ENCODE data around the gene DYSF. TPM values are rescaled to one million over a fixed set of nuclear protein-coding genes. Genes with fewer than 3 reads are reported as not detected.
"Not testable (repeated sequence)": the region's sequence is repeated elsewhere in the genome, so short reads cannot be mapped to it uniquely, and the experiment has no call there.

Gene DYSF
- total RNA-seq, result 100 TPM

DNA sequence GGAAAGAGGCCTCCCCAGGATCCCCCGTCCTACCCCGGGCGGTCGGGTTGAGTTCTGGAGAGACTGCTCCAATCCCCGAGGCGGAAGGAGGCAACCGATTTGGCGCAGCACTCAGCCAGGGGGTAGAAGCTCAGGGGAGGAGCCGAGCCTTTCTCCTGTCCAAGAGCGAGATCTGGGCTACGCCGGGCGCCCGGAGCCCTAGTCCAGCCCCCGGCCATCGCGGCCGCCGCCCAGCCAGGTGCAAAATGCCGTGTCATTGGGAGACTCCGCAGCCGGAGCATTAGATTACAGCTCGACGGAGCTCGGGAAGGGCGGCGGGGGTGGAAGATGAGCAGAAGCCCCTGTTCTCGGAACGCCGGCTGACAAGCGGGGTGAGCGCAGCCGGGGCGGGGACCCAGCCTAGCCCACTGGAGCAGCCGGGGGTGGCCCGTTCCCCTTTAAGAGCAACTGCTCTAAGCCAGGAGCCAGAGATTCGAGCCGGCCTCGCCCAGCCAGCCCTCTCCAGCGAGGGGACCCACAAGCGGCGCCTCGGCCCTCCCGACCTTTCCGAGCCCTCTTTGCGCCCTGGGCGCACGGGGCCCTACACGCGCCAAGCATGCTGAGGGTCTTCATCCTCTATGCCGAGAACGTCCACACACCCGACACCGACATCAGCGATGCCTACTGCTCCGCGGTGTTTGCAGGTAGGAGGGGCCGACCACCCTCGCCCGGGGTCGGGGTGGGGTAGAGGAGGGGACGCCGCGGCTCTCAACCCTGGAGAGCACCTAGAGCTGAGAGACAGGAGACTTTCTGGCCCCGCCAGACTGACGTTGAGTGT is at the start of gene DYSF:
TSS of gene DYSF (plus strand) at position 158 of the 817 bp plus-strand sequence.
- peak; percentile 87 for DNase-seq

- no peak for DNase-seq
Observed at GRCh38 chr2:71409611-71410010, 43.8 kb upstream of the DYSF start.

GRCh38 chr2:71410696-71411095 is 42.7 kb upstream of the DYSF start:
- no peak for DNase-seq

DNA sequence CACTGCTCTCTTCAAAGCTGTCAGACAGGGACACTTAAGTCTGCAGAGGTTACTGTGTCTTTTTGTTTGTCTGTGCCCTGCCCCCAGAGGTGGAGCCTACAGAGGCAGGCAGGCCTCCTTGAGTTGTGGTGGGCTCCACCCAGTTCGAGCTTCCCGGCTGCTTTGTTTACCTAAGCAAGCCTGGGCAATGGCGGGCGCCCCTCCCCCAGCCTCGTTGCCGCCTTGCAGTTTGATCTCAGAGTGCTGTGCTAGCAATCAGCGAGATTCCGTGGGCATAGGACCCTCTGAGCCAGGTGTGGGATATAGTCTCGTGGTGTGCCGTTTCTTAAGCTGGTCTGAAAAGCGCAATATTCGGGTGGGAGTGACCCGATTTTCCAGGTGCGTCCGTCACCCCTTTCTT is 36.5 kb upstream of the DYSF start:
- DNase-seq, result not testable (repeated sequence)

DNA sequence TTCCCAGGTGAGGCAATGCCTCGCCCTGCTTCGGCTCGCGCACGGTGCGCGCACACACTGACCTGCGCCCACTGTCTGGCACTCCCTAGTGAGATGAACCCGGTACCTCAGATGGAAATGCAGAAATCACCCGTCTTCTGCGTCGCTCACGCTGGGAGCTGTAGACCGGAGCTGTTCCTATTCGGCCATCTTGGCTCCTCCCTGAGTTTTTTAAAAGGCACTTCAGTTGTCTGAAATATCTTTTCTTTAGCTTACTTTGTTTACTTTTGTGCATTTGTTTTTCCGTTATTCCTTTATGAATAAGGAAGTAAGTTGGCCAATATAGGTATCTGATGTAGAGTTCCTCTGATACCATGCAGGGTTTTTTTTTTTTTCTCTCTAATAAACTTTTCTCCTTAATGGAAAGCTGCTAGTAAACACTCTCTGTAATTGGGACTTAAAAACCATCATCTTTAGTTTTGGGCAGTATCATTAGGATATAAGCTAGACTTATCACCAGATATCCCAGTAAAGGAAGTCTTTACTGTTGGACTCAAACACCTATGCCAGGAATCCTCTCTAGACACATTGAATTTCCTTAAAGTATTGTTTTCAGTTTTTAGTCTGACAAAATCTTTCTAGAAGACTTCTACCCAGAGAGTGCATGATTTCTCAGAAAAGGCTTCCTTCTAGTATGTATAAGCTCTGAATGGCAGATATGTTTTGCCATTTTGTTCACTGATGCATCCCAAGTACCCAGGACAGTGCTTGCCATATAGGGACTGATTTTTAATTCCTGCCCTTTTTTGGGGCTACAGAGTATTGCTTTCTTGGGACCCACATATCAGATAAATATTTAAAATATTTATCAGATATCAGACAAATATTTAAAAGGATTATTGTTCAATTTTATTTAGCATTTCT is 35.8 kb upstream of the DYSF start:
- DNase-seq, result peak; percentile 12

GRCh38 chr2:71419145-71419544 is 34.2 kb upstream of the DYSF start:
- DNase-seq, result no peak

DNA sequence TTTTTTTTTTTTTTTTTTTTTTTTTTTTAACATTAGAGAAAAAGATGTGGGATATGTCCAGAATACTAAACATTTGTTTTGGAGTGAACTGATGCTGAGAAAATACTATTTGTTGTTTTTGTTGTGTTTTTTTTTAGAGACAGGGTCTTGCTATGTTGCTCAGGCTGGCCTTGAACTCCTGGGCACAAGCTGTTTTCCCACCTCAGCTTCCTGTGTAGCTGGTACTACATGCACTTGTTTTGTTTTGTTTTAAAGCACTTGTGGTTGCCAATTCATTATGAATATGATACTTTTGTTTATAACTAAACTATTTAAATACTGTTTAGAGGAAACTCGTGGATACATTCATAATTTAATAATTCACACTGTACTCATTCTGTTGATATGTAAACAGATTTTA is 33.4 kb upstream of the DYSF start:
- no peak for DNase-seq

DNA sequence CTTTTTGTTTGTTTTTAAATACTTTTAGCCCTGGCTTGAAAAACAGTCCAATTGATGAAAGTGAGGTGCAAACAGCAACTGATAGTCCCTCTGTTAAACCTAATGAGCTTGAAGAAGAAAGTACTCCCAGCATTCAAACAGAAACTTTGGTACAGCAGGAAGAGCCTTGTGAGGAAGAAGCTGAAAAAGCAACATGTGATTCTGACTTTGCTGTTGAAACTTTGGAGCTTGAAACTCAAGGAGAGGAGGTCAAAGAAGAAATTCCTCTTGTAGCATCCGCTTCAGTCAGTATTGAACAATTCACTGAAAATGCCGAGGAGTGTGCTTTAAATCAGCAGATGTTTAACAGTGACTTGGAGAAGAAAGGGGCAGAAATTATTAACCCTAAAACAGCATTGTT is 30.6 kb upstream of the DYSF start:
- DNase-seq, result no peak

GRCh38 chr2:71423817-71424420 is 29.4 kb upstream of the DYSF start:
- no peak for DNase-seq

- no peak for DNase-seq
Observed at GRCh38 chr2:71426721-71427120, 26.6 kb upstream of the DYSF start.

DNA sequence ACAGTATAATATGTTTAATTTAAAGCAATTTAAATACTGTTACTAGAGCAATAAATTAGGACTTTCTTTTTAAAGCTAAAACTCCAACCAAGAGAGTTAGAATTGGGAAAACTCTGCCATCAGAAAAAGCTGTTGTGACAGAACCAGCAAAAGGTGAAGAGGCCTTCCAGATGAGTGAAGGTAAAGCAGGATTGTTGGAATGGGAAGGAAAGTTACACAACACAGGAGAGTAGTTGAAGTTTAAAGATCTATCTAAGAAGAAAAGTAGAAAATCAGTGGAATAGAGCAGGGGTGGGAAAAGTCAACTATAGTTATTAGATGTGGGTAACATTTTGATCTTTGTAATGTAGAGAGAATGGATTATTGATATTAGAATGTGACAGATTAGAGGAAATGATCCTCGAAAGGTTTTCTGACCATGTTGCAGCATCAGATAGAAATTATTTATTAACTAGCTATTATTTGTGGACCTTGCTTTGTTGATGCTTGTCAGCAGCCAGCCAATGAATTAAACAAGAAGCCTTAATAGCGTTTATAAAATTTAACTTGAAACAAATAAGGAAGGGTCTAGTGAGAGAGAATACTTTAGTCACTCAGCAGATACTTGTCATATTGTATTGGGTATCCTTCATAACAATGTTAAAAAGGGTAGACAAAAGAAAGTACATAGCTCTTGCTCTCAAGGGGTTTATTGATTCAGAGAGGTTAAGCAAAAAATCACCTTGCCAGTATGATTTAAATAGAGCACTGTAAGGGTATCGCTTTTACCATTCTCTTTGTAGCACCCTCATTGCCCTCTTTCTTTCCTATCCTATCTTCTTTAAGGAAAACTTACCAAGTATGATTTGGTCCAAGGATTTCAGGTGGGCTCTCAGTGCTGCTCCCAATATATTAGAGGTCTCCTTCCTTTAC is 24.6 kb upstream of the DYSF start:
- no peak for DNase-seq

GRCh38 chr2:71445142-71445541 is 8.2 kb upstream of the DYSF start:
- DNase-seq, result not testable (repeated sequence)

GRCh38 chr2:71446505-71446904 is 6.9 kb upstream of the DYSF start:
- no peak for DNase-seq

- DNase-seq, result no peak
Observed at GRCh38 chr2:71449343-71449742, 4.0 kb upstream of the DYSF start.

GRCh38 chr2:71451705-71452104 is 1.7 kb upstream of the DYSF start:
- peak; percentile 47 for DNase-seq

DNA sequence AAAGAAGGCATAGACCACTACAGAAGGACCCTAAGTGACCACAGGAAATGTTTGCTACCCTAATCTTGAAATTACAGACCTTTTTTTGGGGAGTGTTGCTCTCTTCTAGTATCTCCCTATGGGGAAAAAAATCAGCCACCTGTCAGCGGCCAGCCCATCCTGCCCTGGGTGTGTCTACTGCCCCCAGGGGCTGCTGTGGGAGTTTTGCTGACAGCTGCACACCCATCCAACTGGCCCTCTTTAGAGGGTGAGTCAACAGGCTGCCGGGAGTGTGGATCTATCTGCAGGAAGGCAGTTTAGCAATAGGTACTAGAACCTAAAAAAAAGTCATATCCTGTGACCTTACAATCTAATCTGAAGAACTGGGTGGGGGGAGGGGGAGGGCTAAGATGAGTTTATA is 796 bp upstream of the DYSF start:
- peak; percentile 81 for DNase-seq

DNA sequence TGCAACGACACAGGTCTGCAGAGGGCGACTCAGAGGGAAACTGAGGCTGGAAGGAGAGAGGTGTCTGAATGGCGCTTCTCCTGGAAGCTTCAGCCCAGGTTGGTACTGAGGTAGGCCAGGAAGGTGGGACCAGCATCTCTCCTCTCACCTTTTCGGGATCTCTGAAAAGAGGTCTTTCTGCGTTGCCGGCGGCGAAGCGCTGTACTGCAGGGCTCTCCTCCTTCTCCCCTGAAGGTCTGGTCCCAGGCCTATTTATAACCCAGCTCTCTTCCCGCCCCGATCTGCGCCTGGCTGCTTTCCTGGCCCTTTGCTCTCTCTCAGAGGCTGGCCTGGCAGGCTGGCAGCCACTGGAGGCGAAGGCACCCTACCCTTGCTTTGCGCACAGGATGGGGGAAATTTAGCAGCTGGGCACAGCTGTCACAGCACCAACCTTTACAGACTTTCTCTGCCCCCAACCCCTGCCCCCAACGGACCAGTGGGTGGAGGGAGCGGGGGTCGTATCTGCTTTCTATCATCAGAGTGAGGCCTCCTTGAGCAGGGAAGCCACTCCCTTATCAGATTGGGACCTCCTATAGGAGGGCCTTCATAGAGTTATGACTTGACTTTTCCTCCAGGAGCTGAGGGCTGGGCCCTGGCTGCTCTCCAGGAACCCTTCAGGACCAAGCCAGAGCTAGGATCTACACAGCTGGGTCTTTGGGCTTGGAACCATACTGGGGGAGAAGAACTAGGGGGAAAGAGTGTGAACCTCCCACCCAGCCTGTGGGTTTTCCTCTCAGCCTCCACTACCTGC is 1.1 kb downstream of the DYSF start:
- peak; percentile 83 for DNase-seq

GRCh38 chr2:71455011-71455740 is 1.8 kb downstream of the DYSF start:
- DNase-seq, result peak; percentile 20

DNA sequence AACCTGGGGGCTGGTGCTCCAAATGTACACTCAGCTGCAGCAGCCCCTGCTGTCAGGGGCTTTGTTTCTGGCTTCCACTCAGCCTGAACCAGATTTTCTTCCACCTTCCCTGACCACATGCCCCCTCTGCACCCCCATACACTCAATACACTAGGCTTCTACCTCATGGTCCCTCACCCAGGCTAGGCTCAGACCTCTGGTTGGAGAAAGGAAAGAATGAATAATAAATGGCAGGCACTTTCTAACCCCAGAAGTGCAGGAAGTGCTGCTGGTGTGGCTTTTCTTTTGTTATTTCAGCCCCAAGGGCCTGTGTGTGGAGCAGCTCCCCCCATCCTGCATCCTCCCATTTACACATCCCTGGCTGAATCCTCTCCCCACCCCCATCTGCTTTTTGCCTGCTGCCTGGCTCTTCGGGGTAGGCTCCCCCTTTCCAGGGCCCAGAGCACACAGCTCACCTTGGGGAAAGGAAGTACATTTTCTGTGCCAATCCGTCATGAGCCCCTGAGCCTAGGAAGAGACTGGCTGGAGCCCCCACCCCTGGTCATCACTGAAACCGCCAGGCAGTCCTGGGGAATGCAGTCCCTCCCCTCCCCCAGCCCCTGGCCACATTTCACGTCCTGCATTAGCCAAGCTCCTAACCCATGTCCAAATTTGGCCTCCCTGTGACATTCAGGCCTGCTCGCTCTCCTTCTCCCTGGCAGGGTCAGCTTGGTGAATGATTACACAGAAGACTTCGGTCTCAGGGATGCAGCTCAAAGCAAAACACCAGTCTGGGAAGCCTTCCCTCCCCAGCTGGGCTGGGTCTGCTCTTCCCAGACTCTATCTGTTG is 2.6 kb downstream of the DYSF start:
- peak; percentile 37 for DNase-seq
